Stimulated activated CD4-positive, alpha-beta T cell treated with anti-CD3 and anti-CD28 coated beads, Interleukin-12 subunit alpha, Interleukin-12 subunit beta, amount 100 ng/mL, for 48 hours (primary cell): ENCODE results near the gene ST3GAL2.
"Not testable (repeated sequence)": the region's sequence is repeated elsewhere in the genome, so short reads cannot be mapped to it uniquely, and the experiment has no call there.

Source experiments
- DNase-seq, 3 donors: peaks; one replicate each; pipeline ENCODE4 v3.0.0-alpha.2; 2020; ENCODE audit warnings: low read depth in 2 of 3, low spot score in 1 of 3

Gene ST3GAL2

DNA sequence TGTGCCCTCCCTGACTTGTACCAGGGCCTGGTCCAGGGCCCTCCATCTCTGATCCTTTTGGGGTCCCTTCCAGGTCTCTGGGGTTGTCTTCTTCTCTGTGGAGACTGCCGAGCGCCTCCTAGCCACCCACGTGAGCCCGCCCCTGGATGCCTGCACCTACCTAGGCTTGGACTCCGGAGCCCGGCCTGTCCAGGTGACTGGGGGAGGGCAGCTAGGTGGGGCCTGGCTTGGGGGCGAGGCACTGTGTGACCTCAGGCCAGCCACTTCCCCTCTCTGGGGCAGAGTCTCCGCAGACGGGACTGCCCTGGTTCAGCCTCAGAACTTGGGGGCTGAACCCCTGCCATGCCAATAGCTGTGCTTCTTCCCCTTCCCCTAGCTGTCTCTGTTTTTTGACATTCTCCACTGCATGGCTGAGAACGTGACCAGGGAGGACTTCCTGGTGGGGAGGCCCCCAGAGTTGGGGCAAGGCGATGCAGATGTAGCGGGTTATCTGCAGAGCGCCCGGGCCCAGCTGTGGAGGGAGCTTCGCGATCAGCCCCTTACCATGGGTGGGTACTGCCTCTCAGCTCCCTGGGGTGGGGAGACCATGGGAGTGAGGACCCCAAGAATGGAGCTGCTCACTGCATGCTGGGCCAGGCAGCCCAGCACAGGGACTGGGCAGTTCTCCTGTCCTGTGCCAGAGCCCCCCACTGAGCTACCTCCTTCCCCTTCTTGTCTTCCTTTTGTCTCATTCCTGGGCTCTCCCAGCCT, 30.1 kb upstream of the ST3GAL2 start:
- DNase-seq: no peak

GRCh38 chr16:70467608-70468007, 28.7 kb upstream of the ST3GAL2 start:
- no peak for DNase-seq

- DNase-seq: no peak
These were observed 28.2 kb upstream of the ST3GAL2 start for GRCh38 chr16:70467113-70467512.

DNA sequence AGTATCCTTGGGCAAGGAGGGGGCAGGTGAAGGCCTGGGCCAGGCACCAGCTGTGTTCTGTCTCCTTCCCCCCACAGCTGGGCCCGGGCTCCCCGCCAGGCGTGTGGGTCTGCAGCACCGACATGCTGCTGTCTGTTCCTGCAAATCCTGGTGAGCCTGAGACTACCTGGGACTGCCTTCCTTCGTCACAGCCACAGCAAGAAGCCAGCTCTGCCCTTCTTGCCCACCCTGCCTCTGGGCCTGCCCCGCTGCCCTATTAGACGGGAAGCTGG, 27.8 kb upstream of the ST3GAL2 start:
- no peak for DNase-seq

GRCh38 chr16:70465999-70466804, 27.3 kb upstream of the ST3GAL2 start:
- DNase-seq: no peak

DNA sequence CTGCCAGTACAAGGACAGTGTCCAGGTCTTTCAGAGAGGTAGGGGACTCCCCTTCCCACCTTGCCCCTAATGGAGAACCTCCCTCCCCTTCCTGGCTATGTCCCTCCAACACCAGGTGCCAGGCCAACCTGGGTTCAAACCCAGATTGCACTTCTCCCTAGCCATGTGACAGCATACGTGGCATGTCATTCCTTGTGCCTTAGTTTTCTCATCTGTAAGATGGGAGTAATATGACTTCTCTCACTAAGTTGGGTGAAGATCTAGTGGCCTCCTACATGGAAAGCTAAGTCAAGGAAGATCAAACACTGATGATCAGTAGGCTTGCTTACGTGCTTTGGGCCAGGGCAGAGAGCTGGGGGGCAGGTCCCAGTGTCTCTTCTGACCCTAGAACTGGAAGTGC, 24.3 kb upstream of the ST3GAL2 start:
- no peak for DNase-seq

DNA sequence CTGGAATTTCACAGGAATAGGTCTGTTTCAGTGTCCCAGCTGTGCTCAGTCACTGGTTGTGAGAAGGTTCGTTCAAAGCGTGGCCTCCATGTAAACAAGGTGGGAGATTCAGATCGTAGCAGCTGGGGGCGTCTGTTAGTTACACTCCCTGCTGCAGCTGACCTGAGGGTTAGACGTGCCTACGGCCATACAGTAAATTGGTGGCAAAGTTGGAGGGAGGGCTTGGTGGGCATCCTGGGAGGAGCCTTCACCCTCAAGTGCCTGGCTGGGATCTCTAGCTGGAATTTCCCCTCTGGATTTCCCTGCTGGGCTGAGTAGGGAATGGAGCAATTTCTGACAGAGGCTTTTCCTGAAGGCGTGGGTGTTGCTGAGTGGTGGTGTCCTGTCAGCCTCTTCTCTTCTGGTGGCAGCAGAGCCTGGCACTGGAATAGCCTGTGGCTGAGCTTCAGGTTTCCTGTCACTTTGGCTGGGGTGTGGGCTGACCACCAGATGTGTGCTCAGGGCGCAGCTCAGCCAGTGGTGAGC, 21.9 kb upstream of the ST3GAL2 start:
- DNase-seq: no peak

DNA sequence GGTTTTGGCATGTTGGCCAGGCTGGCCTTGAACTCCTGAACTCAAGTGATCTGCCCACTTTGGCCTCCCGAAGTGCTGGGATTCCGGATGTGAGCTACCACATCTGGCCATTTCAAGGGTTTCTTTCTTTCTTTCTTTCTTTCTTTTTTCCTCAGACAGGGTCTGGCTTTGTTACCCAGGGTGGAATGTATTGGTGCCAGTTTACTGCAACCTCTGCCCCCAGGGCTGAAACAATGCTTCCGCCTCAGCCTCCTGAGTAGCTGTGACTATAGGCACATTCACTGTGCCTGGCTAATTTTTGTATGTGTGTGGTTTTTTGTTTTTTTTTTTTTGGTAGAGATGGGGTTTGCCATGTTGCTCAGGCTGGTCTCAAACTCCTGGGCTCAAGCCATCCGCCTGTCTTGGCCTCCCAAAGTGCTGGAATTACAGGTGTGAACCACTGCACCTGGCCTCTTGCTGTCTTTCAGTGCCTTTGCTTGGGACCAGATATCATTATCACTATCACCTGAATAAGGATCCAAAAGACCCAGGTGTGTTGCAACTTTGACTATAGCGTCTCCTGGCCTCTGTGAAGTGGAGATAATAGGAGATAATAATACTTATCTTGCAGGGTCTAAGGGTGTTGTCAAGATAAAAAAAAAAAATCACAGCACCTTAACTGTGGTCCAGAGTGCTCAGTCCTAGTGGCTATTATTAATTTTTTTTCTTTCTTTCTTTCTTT, 18.7 kb upstream of the ST3GAL2 start:
- DNase-seq: no peak

- DNase-seq: no peak
These were observed 17.0 kb upstream of the ST3GAL2 start for GRCh38 chr16:70455910-70456309.

DNA sequence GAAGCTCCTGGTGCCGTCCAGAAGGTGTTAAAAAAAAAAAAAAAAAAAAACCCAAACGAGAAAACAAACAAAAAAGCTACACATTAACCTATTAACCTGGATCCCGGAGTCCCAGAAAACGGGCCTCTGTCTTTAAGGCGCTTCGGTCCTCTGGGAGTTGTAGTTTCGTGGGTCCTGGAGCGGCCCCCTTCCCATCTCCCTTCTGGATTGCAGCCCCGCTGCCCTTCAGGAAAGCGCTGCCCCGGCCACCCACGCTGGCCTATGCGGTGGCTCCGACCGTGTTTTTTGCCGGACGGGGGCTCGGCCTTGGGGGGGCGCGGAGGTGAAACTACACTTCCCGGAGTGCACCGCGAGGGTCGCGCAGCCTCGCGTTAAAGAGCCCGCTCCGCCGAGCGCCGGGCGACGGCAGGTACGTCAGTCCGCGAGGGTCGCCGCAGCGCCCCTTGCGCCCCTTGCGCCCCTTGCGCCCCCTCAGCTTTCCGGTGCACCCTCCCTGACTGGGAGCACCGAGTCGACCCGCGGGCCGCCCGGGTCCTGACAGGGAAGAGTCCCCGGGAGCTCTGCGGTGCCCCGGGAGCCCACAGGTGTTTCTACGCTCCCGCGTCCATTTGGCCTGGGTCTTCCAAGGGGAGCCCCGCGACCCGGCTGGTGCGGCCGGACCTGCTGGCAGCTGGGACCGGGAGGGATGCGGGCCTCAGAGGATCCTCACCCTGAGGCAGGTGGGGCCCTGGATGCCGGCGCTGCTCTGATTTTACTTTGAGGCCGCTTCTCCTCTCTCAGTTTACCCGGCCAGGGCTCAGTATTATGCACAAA, 15.5 kb upstream of the ST3GAL2 start, which contains the start of gene FCSK:
Gene FCSK (plus strand): TSS at position 374 of the 813 bp plus-strand sequence. CDS start 8,596 bp downstream, outside the sequence.
- peak; percentile 34 to 55 (median 46) for DNase-seq

DNA sequence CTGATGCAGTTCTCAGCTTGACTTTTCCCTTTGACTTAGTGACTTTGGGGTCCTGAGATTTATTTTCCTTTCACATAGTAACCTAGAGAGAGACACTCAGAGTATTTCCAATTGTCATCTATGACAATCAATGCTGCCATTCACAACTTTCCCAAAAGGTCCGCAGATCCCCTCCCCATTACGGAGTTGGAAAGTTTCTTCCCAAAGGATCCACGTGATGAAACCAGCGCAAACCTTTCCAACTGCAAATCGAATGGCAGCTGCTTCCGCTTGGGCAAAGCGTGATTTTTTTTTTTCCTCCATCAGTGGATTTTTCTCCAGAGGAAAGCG, 15.0 kb upstream of the ST3GAL2 start:
- DNase-seq: no peak

- no peak for DNase-seq
These were observed 14.4 kb upstream of the ST3GAL2 start for GRCh38 chr16:70453117-70453891.

DNA sequence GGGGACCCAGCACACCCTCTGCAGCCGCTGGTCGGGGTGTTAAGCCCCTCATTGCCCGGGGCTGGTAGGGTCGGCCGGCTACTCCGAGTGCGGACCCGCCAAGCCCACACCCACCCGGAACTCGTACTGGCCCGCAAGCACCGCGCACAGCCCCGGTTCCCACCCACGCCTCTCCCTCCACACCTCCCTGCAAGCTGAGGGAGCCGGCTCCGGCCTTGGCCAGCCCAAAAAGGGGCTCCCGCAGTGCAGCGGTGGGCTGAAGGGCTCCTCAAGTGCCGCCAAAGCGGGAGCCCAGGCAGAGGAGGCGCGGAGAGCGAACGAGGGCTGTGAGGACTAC, 12.1 kb upstream of the ST3GAL2 start:
- DNase-seq: not testable (repeated sequence)

DNA sequence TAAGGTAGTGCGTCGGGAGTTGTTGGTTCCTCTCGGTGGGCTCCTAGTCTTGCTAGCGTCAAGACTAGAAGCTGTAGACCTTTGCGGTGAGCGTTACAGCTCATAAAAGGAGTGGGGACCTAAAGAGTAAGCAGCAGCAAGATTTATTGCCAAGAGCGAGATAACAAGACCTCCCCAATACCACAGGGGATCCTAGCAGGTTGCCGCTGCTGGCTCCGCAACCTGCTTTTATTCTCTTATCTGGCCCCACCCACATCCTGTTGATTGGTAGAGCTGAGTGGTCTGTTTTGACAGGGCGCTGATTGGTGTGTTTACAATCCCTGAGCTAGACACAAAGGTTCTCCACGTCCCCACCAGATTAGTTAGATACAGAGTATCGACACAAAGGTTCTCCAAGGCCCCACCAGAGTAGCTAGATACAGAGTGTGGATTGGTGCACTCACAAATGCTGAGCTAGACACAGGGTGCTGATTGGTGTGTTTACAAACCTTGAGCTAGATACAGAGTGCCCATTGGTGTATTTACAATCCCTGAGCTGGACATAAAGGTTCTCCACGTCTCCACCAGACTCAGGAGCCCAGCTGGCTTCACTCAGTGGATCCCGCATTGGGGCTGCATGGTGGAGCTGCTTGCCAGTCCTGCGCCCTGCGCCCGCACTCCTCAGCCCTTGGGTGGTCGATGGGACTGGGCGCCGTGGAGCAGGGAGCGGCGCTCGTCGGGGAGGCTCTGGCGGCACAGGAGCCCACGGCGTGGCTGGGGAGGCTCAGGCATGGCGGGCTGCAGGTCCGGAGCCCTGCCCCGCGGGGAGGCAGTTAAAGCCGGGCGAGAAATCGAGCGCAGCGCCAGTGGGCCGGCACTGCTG, 11.5 kb upstream of the ST3GAL2 start:
- DNase-seq: not testable (repeated sequence)

DNA sequence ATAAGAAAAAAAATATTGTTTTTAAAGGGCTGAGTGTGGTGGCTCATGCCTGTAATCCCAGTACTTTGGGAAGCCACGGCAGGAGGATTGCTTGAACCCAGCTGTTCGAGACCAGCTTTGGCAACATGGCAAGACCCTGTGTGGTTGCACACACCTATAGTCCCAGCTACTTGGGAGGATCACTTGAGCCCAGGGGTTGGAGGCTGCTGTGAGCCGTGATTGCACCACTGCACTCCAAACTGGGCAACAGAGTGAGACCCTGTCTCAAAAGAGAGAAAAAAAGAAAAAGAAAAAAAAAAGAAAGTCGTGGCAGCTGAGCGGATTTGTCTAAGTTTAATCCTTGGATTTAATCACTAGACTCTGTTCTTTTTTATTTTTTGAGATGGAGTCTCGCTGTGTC, 9.2 kb upstream of the ST3GAL2 start:
- DNase-seq: no peak

DNA sequence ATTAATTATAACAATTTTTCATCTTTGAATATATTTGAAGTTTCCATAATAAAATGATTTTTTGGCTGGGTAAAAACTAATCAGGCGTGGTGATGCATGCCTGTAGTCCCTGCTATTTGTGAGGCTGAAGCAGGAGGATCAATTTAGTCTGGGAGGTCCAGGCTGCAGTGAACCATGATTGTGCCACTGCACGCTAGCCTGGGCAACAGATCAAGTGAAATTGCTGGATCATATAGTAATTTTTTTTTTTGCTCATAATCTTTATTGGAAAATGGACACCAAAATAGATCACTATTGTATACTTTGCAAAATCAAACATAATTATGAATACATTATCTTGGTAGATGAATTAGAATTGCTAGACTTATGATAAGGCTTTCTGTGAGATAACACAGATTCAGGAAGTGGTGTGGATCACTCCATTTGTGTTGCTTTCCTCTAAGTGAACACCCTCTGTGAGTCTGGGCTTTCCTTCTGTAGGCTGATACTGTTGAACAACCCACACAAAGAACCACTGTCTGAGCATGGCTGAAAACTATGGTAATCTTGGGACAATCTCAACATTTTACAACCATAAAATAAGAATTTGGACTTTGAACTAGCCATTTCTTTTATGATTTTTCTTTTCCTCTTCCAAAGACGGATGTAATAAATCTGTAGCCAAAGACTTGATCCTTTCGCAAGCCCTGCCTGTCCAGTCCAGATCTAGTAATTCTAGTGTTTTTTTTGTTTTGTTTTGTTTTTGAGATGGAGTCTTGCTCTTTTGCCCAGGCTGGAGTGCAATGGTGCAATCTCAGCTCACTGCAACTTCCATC, 5.6 kb upstream of the ST3GAL2 start:
- DNase-seq: no peak

GRCh38 chr16:70442344-70442743, 3.4 kb upstream of the ST3GAL2 start:
- DNase-seq: no peak

DNA sequence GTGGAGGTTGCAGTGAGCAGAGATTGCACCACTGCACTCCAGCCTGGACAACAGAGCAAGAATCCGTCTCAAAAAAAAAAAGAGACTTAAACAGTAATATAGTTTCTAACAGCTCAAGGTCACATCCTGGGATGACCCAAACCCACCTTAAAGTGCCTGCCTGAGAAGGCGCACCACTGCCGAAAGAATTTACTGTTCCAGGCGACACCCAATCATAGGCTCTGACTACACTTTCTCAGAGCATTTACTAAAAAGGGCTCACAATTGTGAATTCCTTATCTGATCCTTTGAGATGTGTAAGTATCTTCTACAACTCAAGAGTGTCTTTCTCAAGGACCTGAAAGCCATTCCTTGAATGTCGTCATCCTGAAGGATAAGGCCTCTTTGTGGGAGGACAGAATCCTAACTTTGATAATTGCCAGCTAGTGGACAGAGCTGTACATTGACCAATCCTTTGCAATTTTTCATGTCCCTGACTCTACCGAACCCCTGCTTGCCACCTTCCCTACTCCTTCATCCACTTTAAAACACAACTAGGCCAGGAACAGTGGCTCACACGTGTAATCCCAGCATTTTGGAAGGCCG, 2.6 kb upstream of the ST3GAL2 start:
- DNase-seq: no peak
